Right lobe of liver (tissue), 6 donors: ENCODE data around the gene ITGA7. TPM values are rescaled to one million over a fixed set of nuclear protein-coding genes. Genes with fewer than 3 reads are reported as not detected.

Experiments
- ATAC-seq, 4 donors: fragments of 200-7000 bp; cut with Tn5 transposase; one replicate each; pipeline ENCODE4 v1.9.1; 2020; ENCODE audit warnings: mild to moderate bottlenecking in 4 of 4, moderate library complexity in 4 of 4
- DNase-seq, 3 donors: peaks; one replicate each; pipeline ENCODE4 v3.0.0-alpha.2; 2020
- H3K27ac ChIP-seq, 3 donors: fragments of 200-600 bp; one replicate each; pipeline ENCODE4 v1.8.0; 2022
- H3K27me3 ChIP-seq, 2 donors: fragments of 200-600 bp; one replicate each; pipeline ENCODE4 v1.8.0; 2022
- H3K36me3 ChIP-seq, 4 donors: fragments of 200-600 bp; sonication (generic) in 1 of 4; one replicate each; pipeline versions ENCODE4 v1.5.1 to v1.8.0; 2017 to 2022; ENCODE audit warnings: control low read depth in 1 of 4
- H3K4me1 ChIP-seq, 4 donors: fragments of 200-600 bp; sonication (generic) in 1 of 4; one replicate each; pipeline versions ENCODE4 v1.5.1 to v1.8.0; 2017 to 2022; ENCODE audit warnings: control low read depth in 1 of 4
- H3K4me3 ChIP-seq, 3 donors: fragments of 200-600 bp; one replicate each; pipeline ENCODE4 v1.8.0; 2022
- H3K9me3 ChIP-seq, 4 donors: fragments of 200-600 bp; sonication (generic) in 1 of 4; one replicate each; pipeline versions ENCODE4 v1.5.1 to v1.8.0; 2017 to 2022; ENCODE audit warnings: control low read depth in 1 of 4
- CTCF ChIP-seq, 4 donors: fragments of 200-600 bp in 3 of 4; fragments of 450-650 bp in 1 of 4; IDR thresholded peaks; one replicate each; pipeline versions ENCODE4 v1.5.1 to v1.8.0; 2016 to 2022; ENCODE audit warnings: antibody characterized with exemption in 4 of 4, mild to moderate bottlenecking in 2 of 4
- POLR2A ChIP-seq: fragments of 450-650 bp; IDR thresholded peaks from one replicate; pipeline ENCODE4 v1.6.1; 2017; ENCODE audit warnings: antibody characterized with exemption, mild to moderate bottlenecking
- WGBS: methylation state at CpG from one replicate; pipeline ENCODE4 v1.1.6; 2018; ENCODE audit warnings: low coverage, low lambda C conversion rate; ENCODE audit not compliant: insufficient coverage; ENCODE audit errors: missing lambda C conversion rate; 5-methylcytosine and 5-hydroxymethylcytosine counted together
- intact Hi-C, 2 donors: fragments of 100-400 bp; cut with DNase I; formaldehyde crosslinking; loops; one replicate each; pipeline versions ENCODE4 v1.11.2 to v1.14.1; 2022
- total RNA-seq, 6 experiments: library from RNA; depleted of rRNA in 2 of 6; stranded (reverse); fragments of >200 nt in 2 of 6; fragmentation: NEBNext Ultra II Directional in 3 of 6; extraction: Animal tissue kit (Norgen Biotek cat#: 25700) in 3 of 6; gene quantifications; one replicate each; pipeline versions ENCODE4 v1.1.0 to v1.2.4, GENCODE V29; 2016 to 2023
- donor health status: DM: no; HTN: yes; CAD: no.
- donor health status: DM: no; HTN: no; CAD: no.
- donor health status: DM: no; HTN: no; CAD: no.
- donor health status: DM: no; HTN: yes; CAD: no.
- donor health status: DM: no; HTN: yes; CAD: no.

The ITGA7 gene
- total RNA-seq, 6 experiments from 2014 or later = 3.1 to 20.1 (median 8.3) TPM

DNA sequence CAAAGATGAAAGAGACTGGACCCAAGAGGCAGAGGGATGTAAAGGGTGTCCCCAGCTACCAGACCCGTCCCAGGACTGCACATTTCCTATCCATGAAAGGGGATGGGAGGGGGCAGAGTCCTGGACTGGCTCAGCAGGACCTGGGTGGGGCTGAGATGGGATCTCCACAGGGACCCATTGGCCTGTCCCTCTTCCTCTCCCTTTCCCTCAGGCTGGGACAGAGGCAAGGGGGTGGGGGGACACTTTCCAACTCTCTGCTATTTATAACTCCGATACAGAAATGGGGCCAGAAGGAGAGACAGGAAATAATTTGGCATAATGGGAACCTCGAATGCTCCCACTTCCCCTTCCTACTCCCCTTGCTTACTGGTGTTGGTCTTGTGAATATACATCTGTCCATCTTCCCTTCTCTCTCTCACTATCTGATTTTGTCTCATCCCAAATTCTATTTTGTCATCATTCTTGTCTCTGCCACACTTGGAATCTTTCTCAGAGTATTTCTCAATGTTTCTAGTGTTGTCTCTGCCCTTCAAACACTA lies 1.1 kb upstream of the ITGA7 start:
- TF ChIP-seq CTCF (IDR thresholded peaks at IDR 0.05) = no peak
- TF ChIP-seq POLR2A = no peak
- WGBS = 29% methylated on average over 1 of the region's 3 CpGs
- Histone ChIP-seq H3K4me1 (peaks cover 0 to 51% (median 0%) of the 10 kb centered on the region in 4 donors), H3K27me3 (no peaks in the 10 kb centered on the region), H3K9me3 (no peaks in the 10 kb centered on the region), H3K36me3 (no peaks in the 10 kb centered on the region), H3K27ac (no peak overlapping the region), H3K4me3 (no peak overlapping the region)
- intact Hi-C loops = no loop called here
- DNase-seq = no peak
- ATAC-seq = no peak

DNA sequence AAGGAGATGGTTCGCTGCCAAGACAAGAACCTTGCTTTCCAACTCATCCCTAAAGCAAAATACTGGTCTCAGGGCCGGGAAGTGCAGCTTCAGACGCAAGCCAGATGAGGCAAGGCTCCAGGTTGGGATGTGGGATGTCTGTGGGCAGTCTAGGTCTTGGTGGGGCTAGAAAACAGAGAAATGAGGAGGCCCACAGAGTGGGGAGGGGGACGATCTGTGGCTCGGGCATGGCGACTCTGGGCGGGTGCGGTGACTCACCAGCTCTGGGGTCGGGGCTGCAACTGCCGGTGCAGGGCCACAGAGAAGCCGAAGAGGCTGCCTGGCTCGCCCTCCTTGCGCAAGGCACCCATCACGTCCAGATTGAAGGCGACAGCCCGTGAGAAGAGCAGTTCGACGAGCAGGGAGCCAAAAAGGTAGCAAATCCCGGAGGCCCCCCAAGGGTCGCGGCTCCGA lies 459 bp downstream of the ITGA7 start:
- TF ChIP-seq POLR2A (no peak), CTCF (IDR thresholded peaks at IDR 0.05) (no peak)
- ATAC-seq = peak; percentile 7 to 36 (median 16)
- WGBS = 13% methylated on average over 14 of the region's 22 CpGs
- H3K4me3 ChIP-seq = peak overlapping the region; percentile 50 to 56 (median 52)
- no peaks in the 10 kb centered on the region for H3K36me3 ChIP-seq
- no peak overlapping the region for H3K27ac ChIP-seq
- no peaks in the 10 kb centered on the region for H3K9me3 ChIP-seq
- H3K4me1 ChIP-seq = peaks cover 0 to 37% (median 0%) of the 10 kb centered on the region in 4 donors
- DNase-seq = no peak
- H3K27me3 ChIP-seq = no peaks in the 10 kb centered on the region
- intact Hi-C loops = no loop called here

- H3K27ac ChIP-seq = no peak overlapping the region
- intact Hi-C loops = no loop called here
- ATAC-seq = no peak
Measured at GRCh38 chr12:55706568-55707218, 1.0 kb downstream of the ITGA7 start.

GRCh38 chr12:55705782-55706402 lies 1.8 kb downstream of the ITGA7 start:
- Histone ChIP-seq H3K36me3 (no peaks in the 10 kb centered on the region), H3K4me1 (peaks cover 0 to 26% (median 0%) of the 10 kb centered on the region in 4 donors), H3K27ac (no peak overlapping the region), H3K9me3 (no peaks in the 10 kb centered on the region), H3K27me3 (no peaks in the 10 kb centered on the region), H3K4me3 (no peak overlapping the region)
- intact Hi-C loops = no loop called here
- TF ChIP-seq CTCF (IDR thresholded peaks at IDR 0.05) = peak in 3 of 4 donors; percentile 17 to 43 (median 31)
- no peak for TF ChIP-seq POLR2A
- DNase-seq = no peak
- peak in 2 of 4 donors; percentile 15 to 33 for ATAC-seq
- WGBS = 40% methylated on average over 5 of the region's 5 CpGs

More at GRCh38 chr12:55706568-55707218, 1.0 kb downstream of the ITGA7 start:
- H3K4me1 ChIP-seq = peaks cover 0 to 32% (median 0%) of the 10 kb centered on the region in 4 donors
- H3K9me3 ChIP-seq = no peaks in the 10 kb centered on the region
- no peaks in the 10 kb centered on the region for H3K36me3 ChIP-seq
- peak overlapping the region in 1 of 3 donors; percentile 56 for H3K4me3 ChIP-seq
- TF ChIP-seq POLR2A (no peak), CTCF (IDR thresholded peaks at IDR 0.05) (no peak)
- WGBS = no CpG with 5 or more reads among the region's 2 CpGs
- H3K27me3 ChIP-seq = no peaks in the 10 kb centered on the region
- no peak for DNase-seq
